Measurements from ENCODE around the gene ASXL3.

DNA sequence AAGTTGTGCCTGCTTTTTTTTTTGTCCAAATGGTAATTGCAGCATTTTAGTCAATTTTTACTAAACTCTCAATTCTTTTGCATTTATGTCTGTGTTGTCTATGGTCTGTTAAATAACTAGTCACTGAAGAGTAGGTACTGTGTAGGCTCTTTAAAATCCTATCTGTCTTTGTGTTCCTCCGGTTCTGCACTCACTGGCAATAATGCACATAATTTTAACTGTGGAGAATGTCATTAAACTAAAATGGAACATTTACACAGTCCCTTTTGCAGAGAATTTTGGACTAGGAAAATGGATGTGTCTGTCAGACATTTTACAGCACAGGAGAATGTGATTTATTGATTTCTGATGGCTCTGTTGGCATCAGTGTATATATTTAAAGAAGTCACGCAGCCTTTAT, 116.6 kb downstream of the ASXL3 start:
- TF ChIP-seq EZH2 (IDR thresholded peaks at IDR 0.05; ENCODE audit: borderline replicate concordance, low read length) (no peak), CTCF (IDR thresholded peaks at IDR 0.05; ENCODE audit: low read length) (no peak)

All from OCI-LY1 (cell line).